Measurements from ENCODE around the gene OGFOD2. TPM values are rescaled to one million over a fixed set of nuclear protein-coding genes. Genes with fewer than 3 reads are reported as not detected.

The OGFOD2 gene
- total and polyA plus RNA-seq, 2 of the 13 experiments (the other 11 are each of a cell fraction or from before 2014, with no cell fraction given) = 13.2 to 14.6 TPM

- no peak for TF ChIP-seq LRRFIP1 (CRISPR knock-in tag; conservative IDR thresholded peaks at IDR 0.05)
- no peak for TF ChIP-seq AFF4 (CRISPR knock-in tag; IDR thresholded peaks at IDR 0.05)
- TF ChIP-seq MEF2D (CRISPR knock-in tag; IDR thresholded peaks at IDR 0.05) = no peak
- no peak for TF ChIP-seq ZNF563 (CRISPR knock-in tag; IDR thresholded peaks at IDR 0.05)
- TF ChIP-seq AGO2 (optimal IDR thresholded peaks at IDR 0.05; ENCODE audit: low read depth, low read length) = no peak
- TF ChIP-seq KLF13 (CRISPR knock-in tag; IDR thresholded peaks at IDR 0.05) = no peak
- TF ChIP-seq SALL1 (CRISPR knock-in tag; IDR thresholded peaks at IDR 0.05) = peak; percentile 61
- TF ChIP-seq SIX1 (CRISPR knock-in tag; IDR thresholded peaks at IDR 0.05; ENCODE audit: borderline replicate concordance) = no peak
- TF ChIP-seq AKAP8 (CRISPR knock-in tag; IDR thresholded peaks at IDR 0.05) = no peak
- TF ChIP-seq ZNF839 (CRISPR knock-in tag; IDR thresholded peaks at IDR 0.05; ENCODE audit: borderline replicate concordance) = no peak
- no peak for TF ChIP-seq ZNF569 (CRISPR knock-in tag; IDR thresholded peaks at IDR 0.05; ENCODE audit: borderline replicate concordance)
- no peak for TF ChIP-seq ZBTB7A (CRISPR knock-in tag; IDR thresholded peaks at IDR 0.05)
- 0 out of 2 replicates have a peak, but pooled peaks have one; percentile 34 for TF ChIP-seq ZNF121 (CRISPR knock-in tag; IDR thresholded peaks at IDR 0.05)
- peak; percentile 57; the same call in 1 of the 2 replicates for TF ChIP-seq ZMYM2 (CRISPR knock-in tag; IDR thresholded peaks at IDR 0.05)
- TF ChIP-seq ZNF691 (CRISPR knock-in tag; IDR thresholded peaks at IDR 0.05; ENCODE audit: borderline replicate concordance, low read depth) = no peak
- TF ChIP-seq FOXA3 (CRISPR knock-in tag; IDR thresholded peaks at IDR 0.05) = peak; percentile 25; the same call in 1 of the 2 replicates
- no peak for TF ChIP-seq SRY (CRISPR knock-in tag; IDR thresholded peaks at IDR 0.05)
Observed at GRCh38 chr12:122951979-122952892, 22.8 kb upstream of the OGFOD2 start (continued).

Data from HepG2 (cell line).